ENCODE results near the gene CUX1.

Gene CUX1

GRCh38 chr7:102054158-102054557 is 236.7 kb downstream of the CUX1 start:
- no peak for DNase-seq
- Histone ChIP-seq H3K79me2 (ENCODE audit: insufficient read depth, low read length) (peaks cover 60% of the 10 kb centered on the region), H3K27ac (ENCODE audit: low read length) (no peak overlapping the region), H3K27me3 (ENCODE audit: insufficient read depth, low read length, poor library complexity) (no peaks in the 10 kb centered on the region), H3K9me3 (ENCODE audit: insufficient read depth, low read length, severe bottlenecking) (peaks cover 25% of the 10 kb centered on the region), H3K36me3 (ENCODE audit: insufficient read depth, low read length) (peaks cover 20% of the 10 kb centered on the region), H3K4me1 (ENCODE audit: insufficient read depth, low read length) (peaks cover 5% of the 10 kb centered on the region; the same call in 1 of the 2 replicates), H4K20me1 (ENCODE audit: insufficient read depth, low read length) (no peaks in the 10 kb centered on the region; the same call in 1 of the 2 replicates), H3K9ac (ENCODE audit: low read depth, low read length) (no peak overlapping the region), H3K4me3 (ENCODE audit: low read depth in 1 of 2, low read length in 2 of 2) (no peak overlapping the region), H3K4me2 (ENCODE audit: insufficient read depth, low read length) (no peak overlapping the region), H2AFZ (ENCODE audit: low read depth, low read length) (no peak overlapping the region)
- TF ChIP-seq EZH2 (IDR thresholded peaks at IDR 0.05; ENCODE audit: borderline replicate concordance, low read depth, low read length, severe bottlenecking), result no peak
- TF ChIP-seq, protein P1, sequence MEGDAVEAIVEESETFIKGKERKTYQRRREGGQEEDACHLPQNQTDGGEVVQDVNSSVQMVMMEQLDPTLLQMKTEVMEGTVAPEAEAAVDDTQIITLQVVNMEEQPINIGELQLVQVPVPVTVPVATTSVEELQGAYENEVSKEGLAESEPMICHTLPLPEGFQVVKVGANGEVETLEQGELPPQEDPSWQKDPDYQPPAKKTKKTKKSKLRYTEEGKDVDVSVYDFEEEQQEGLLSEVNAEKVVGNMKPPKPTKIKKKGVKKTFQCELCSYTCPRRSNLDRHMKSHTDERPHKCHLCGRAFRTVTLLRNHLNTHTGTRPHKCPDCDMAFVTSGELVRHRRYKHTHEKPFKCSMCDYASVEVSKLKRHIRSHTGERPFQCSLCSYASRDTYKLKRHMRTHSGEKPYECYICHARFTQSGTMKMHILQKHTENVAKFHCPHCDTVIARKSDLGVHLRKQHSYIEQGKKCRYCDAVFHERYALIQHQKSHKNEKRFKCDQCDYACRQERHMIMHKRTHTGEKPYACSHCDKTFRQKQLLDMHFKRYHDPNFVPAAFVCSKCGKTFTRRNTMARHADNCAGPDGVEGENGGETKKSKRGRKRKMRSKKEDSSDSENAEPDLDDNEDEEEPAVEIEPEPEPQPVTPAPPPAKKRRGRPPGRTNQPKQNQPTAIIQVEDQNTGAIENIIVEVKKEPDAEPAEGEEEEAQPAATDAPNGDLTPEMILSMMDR (IDR thresholded peaks at IDR 0.05; ENCODE audit: borderline replicate concordance, extremely low read depth, low read length, poor library complexity, severe bottlenecking), result no peak
- ATAC-seq (ENCODE audit: insufficient read depth, low read depth), result no peak

DNA sequence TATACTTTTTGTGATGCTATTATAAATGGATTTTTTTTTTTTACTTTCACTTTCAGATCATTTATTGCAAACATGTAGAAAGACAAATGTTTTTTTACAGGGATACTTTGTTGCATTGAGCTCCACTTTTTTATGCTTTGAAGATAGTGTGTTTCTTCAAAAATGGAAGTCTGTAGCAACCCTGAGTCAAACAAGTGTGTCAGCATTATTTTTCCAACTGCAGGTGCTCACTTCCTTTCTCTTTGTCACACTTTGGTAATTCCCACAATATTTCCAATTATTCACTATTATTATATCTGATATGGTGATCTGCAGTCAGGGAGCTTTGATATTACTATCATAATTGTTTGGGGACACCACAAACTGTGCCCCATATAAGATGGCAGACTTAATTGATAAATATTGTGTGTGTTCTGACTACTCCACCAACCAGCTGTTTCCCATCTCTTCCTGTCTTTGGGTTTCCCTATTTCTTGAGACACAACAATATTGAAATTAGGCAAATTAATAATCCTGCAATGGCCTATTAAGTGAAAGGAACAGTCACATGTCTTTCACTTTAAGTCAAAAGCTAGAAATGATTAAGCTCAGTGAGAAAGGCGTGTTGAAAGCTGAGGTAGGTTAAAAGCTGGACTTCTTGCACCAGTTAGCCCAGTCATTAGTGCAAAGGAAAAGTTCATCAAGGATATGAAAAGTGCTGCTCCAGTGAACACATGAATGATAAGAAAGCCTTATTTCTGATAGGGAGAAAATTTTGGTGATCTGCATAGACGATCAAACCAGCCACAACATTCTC is 238.0 kb downstream of the CUX1 start:
- Histone ChIP-seq H3K4me3 (ENCODE audit: low read depth in 1 of 2, low read length in 2 of 2) (no peak overlapping the region), H3K36me3 (ENCODE audit: insufficient read depth, low read length) (peaks cover 12% of the 10 kb centered on the region), H4K20me1 (ENCODE audit: insufficient read depth, low read length) (no peaks in the 10 kb centered on the region; the same call in 1 of the 2 replicates), H3K27me3 (ENCODE audit: insufficient read depth, low read length, poor library complexity) (no peaks in the 10 kb centered on the region), H2AFZ (ENCODE audit: low read depth, low read length) (no peak overlapping the region), H3K79me2 (ENCODE audit: insufficient read depth, low read length) (peaks cover 59% of the 10 kb centered on the region), H3K4me2 (ENCODE audit: insufficient read depth, low read length) (no peak overlapping the region), H3K4me1 (ENCODE audit: insufficient read depth, low read length) (peaks cover 5% of the 10 kb centered on the region; the same call in 1 of the 2 replicates), H3K27ac (ENCODE audit: low read length) (no peak overlapping the region), H3K9ac (ENCODE audit: low read depth, low read length) (no peak overlapping the region), H3K9me3 (ENCODE audit: insufficient read depth, low read length, severe bottlenecking) (peaks cover 25% of the 10 kb centered on the region)
- TF ChIP-seq EZH2 (IDR thresholded peaks at IDR 0.05; ENCODE audit: borderline replicate concordance, low read depth, low read length, severe bottlenecking), result no peak
- TF ChIP-seq, protein P1 (IDR thresholded peaks at IDR 0.05; ENCODE audit: borderline replicate concordance, extremely low read depth, low read length, poor library complexity, severe bottlenecking), result no peak
- ATAC-seq (ENCODE audit: insufficient read depth, low read depth) (no peak), DNase-seq (no peak)

- Histone ChIP-seq H3K27me3 (ENCODE audit: insufficient read depth, low read length, poor library complexity) (no peaks in the 10 kb centered on the region), H3K79me2 (ENCODE audit: insufficient read depth, low read length) (peaks cover 88% of the 10 kb centered on the region), H3K4me3 (ENCODE audit: low read depth in 1 of 2, low read length in 2 of 2) (no peak overlapping the region), H3K27ac (ENCODE audit: low read length) (no peak overlapping the region), H3K4me2 (ENCODE audit: insufficient read depth, low read length) (no peak overlapping the region), H3K4me1 (ENCODE audit: insufficient read depth, low read length) (peaks cover 12% of the 10 kb centered on the region), H3K9me3 (ENCODE audit: insufficient read depth, low read length, severe bottlenecking) (peaks cover 9% of the 10 kb centered on the region), H2AFZ (ENCODE audit: low read depth, low read length) (no peak overlapping the region), H3K9ac (ENCODE audit: low read depth, low read length) (no peak overlapping the region), H3K36me3 (ENCODE audit: insufficient read depth, low read length) (0 out of 2 replicates have a peak, but pooled peaks cover 8% of the 10 kb centered on the region), H4K20me1 (ENCODE audit: insufficient read depth, low read length) (peaks cover 17% of the 10 kb centered on the region)
- no peak for DNase-seq
- no peak for TF ChIP-seq EZH2 (IDR thresholded peaks at IDR 0.05; ENCODE audit: borderline replicate concordance, low read depth, low read length, severe bottlenecking)
- TF ChIP-seq, protein P1 (IDR thresholded peaks at IDR 0.05; ENCODE audit: borderline replicate concordance, extremely low read depth, low read length, poor library complexity, severe bottlenecking), result no peak
- no peak for ATAC-seq (ENCODE audit: insufficient read depth, low read depth)
Observed at GRCh38 chr7:102059524-102059923, 242.1 kb downstream of the CUX1 start.
